Transverse colon (tissue), 4 donors: ENCODE results near the gene ESYT2.

Experiments used
- POLR2A ChIP-seq: fragments of 450-650 bp; IDR thresholded peaks from one replicate; pipeline ENCODE4 v1.6.1; 2016; ENCODE audit warnings: antibody characterized with exemption, mild to moderate bottlenecking, moderate library complexity
- POLR2AphosphoS5 ChIP-seq, 3 donors: sonication (generic); formaldehyde crosslinking; IDR thresholded peaks; one replicate each; pipeline ENCODE4 v1.6.1; 2016; ENCODE audit warnings: antibody characterized with exemption in 3 of 3
- TF ChIP-seq, protein P1 (sequence below), 5 experiments: fragments of 200-600 bp in 3 of 5; fragments of 450-650 bp in 2 of 5; sonication (generic) in 3 of 5; IDR thresholded peaks; 1 replicate in 2 of 5; 2 replicates in 3 of 5; pipeline ENCODE4 v1.5.1; 2016 to 2017; ENCODE audit warnings: antibody characterized with exemption in 5 of 5, inconsistent platforms in 3 of 5, mild to moderate bottlenecking in 2 of 5, moderate library complexity in 1 of 5

DNA sequence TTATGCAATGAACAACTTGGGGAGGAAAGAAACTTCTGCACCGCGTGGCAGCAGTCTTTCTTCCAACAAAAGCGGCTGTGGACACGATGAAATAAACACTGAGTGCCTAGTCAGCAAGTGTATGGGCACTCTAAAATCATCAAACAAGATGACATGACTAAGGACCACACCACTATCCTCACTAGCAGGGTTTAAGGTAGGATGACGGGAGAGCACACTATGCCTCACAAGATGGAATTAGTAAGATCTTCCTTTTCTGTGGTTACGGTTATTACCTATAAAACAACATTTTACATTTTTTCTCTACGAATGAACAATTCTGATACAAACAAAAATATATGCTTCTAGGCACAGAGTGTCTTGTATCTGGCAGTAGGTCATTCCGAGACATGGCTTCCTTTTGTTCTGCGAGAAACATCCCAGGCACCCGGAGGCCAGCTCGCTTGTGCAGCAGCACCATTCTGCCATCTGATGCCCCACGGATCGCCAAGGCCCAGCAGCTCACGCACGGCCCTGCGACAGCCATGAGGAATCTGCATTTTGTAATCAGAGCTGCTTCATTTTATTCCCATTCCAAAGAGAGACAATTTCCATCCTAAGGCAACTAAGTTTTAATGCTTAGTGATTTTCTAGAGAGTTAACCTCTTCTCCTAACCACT lies 70.6 kb downstream of the ESYT2 start:
- TF ChIP-seq POLR2AphosphoS5 (IDR thresholded peaks at IDR 0.05) (no peak), POLR2A (no peak)
- TF ChIP-seq, protein P1, sequence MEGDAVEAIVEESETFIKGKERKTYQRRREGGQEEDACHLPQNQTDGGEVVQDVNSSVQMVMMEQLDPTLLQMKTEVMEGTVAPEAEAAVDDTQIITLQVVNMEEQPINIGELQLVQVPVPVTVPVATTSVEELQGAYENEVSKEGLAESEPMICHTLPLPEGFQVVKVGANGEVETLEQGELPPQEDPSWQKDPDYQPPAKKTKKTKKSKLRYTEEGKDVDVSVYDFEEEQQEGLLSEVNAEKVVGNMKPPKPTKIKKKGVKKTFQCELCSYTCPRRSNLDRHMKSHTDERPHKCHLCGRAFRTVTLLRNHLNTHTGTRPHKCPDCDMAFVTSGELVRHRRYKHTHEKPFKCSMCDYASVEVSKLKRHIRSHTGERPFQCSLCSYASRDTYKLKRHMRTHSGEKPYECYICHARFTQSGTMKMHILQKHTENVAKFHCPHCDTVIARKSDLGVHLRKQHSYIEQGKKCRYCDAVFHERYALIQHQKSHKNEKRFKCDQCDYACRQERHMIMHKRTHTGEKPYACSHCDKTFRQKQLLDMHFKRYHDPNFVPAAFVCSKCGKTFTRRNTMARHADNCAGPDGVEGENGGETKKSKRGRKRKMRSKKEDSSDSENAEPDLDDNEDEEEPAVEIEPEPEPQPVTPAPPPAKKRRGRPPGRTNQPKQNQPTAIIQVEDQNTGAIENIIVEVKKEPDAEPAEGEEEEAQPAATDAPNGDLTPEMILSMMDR (IDR thresholded peaks at IDR 0.05), result no peak
